GM12865 (cell line): ENCODE measurements around the gene AP1AR.

Experiments used
- DNase-seq: peaks from one replicate; pipeline ENCODE4 v3.0.0; 2010; ENCODE audit warnings: low read depth
- H3K4me3 ChIP-seq: 2 replicates; pipeline ENCODE4 v1.5.1; 2011; ENCODE audit warnings: mild to moderate bottlenecking, low read depth, low read length, control low read depth
- CTCF ChIP-seq: IDR thresholded peaks from 2 replicates; pipeline ENCODE4 v1.5.1; 2011; ENCODE audit warnings: low read length, control low read depth, low read depth, inconsistent platforms; ENCODE audit not compliant: insufficient read depth; ENCODE audit errors: missing control alignments

The AP1AR gene

DNA sequence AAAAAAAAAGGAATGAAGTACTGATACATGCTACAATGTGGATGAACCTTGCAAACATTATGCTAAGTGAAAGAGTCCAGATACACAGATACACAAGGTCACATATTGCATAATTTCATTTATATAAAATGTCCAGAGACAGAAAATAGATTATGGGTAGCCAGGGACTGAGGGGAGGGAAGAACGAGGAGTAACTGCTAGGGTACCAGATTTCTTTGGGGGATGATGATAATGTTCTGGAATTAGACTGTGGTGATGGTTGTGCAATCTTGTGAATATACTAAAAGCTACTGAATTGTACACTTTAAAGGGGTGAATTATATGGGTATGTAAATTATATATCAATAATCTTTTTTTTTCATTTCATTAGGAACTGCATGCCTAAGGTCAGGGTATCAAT is 20.8 kb upstream of the AP1AR start:
- TF ChIP-seq CTCF = no peak
- no peak overlapping the region for H3K4me3 ChIP-seq
- DNase-seq = no peak

GRCh38 chr4:112213091-112213490 is 18.5 kb upstream of the AP1AR start:
- TF ChIP-seq CTCF = no peak
- peak; percentile 51 for DNase-seq
- H3K4me3 ChIP-seq = no peak overlapping the region

GRCh38 chr4:112213856-112214255 is 17.7 kb upstream of the AP1AR start:
- H3K4me3 ChIP-seq = no peak overlapping the region
- no peak for DNase-seq
- TF ChIP-seq CTCF = no peak

- H3K4me3 ChIP-seq = no peak overlapping the region
- peak; percentile 13 for TF ChIP-seq CTCF
- DNase-seq = no peak
Observed at GRCh38 chr4:112214390-112215264, 17.0 kb upstream of the AP1AR start.

GRCh38 chr4:112219826-112220366 is 11.7 kb upstream of the AP1AR start:
- no peak for DNase-seq
- no peak for TF ChIP-seq CTCF
- no peak overlapping the region for H3K4me3 ChIP-seq

GRCh38 chr4:112222219-112222955 is 9.2 kb upstream of the AP1AR start:
- no peak for DNase-seq

More at GRCh38 chr4:112222219-112222955, 9.2 kb upstream of the AP1AR start:
- TF ChIP-seq CTCF = no peak
- H3K4me3 ChIP-seq = no peak overlapping the region
